ENCODE results near the gene MYRF.

MYRF gene

GRCh38 chr11:61771195-61771894 is 18.9 kb downstream of the MYRF start (continued):
- TF ChIP-seq ZBTB1 (tag by site-specific recombination; IDR thresholded peaks at IDR 0.05) (no peak), ZNF704 (tag by site-specific recombination; IDR thresholded peaks at IDR 0.05) (no peak), ZNF544 (tag by site-specific recombination; IDR thresholded peaks at IDR 0.05) (no peak)

- Histone ChIP-seq H3K36me3 (ENCODE audit: control insufficient read depth in 2 of 2, insufficient read depth in 1 of 2, low read length in 2 of 2) (no peaks in the 10 kb centered on the region), H3K4me3 (ENCODE audit: low read depth, low read length) (no peak overlapping the region), H3K9me3 (ENCODE audit: control insufficient read depth, insufficient read depth, low read depth, low read length) (no peaks in the 10 kb centered on the region), H3K4me1 (ENCODE audit: control insufficient read depth, insufficient read depth, low read length) (no peaks in the 10 kb centered on the region), H3K27ac (ENCODE audit: extremely low read depth, low read depth, low read length) (no peak overlapping the region)
- TF ChIP-seq ZNF785 (tag by site-specific recombination; IDR thresholded peaks at IDR 0.05) (no peak), EGR2 (tag by site-specific recombination; IDR thresholded peaks at IDR 0.05; ENCODE audit: low read depth) (0 out of 2 replicates have a peak, but pooled peaks have one; percentile 10)
- CTCF ChIA-PET, result interaction anchor here (1.3 kb wide), 1 partner anchor 25 kb away, joined by 3 read pairs; no protein-coding TSS in a partner anchor
- POLR2A ChIA-PET, result no interaction called here
Measured at GRCh38 chr11:61771985-61772455, 19.6 kb downstream of the MYRF start.

- H3K36me3 ChIP-seq (ENCODE audit: control insufficient read depth in 2 of 2, insufficient read depth in 1 of 2, low read length in 2 of 2), result peaks cover 0 to under 1% of the 10 kb centered on the region in 2 experiments; a peak in 1 of 3 replicates
Measured at GRCh38 chr11:61773356-61773755, 20.9 kb downstream of the MYRF start.

GRCh38 chr11:61773809-61774208 is 21.4 kb downstream of the MYRF start:
- Histone ChIP-seq H3K36me3 (ENCODE audit: control insufficient read depth in 2 of 2, insufficient read depth in 1 of 2, low read length in 2 of 2) (peaks cover 0 to 4% of the 10 kb centered on the region in 2 experiments; a peak in 1 of 3 replicates), H3K4me3 (ENCODE audit: low read depth, low read length) (no peak overlapping the region), H3K27ac (ENCODE audit: extremely low read depth, low read depth, low read length) (no peak overlapping the region), H3K9me3 (ENCODE audit: control insufficient read depth, insufficient read depth, low read depth, low read length) (no peaks in the 10 kb centered on the region), H3K4me1 (ENCODE audit: control insufficient read depth, insufficient read depth, low read length) (no peaks in the 10 kb centered on the region)
- no peak for TF ChIP-seq ZNF549 (tag by site-specific recombination; IDR thresholded peaks at IDR 0.05)
- ChIA-PET POLR2A (interaction anchor here (0.7 kb wide), 2 partner anchors 313 to 834 kb away, joined by 3 to 5 read pairs; no protein-coding TSS in a partner anchor), CTCF (interaction anchor here (0.6 to 1.9 kb wide), 2 partner anchors 24 to 844 kb away, joined by 3 to 6 read pairs; no protein-coding TSS in a partner anchor)

More at GRCh38 chr11:61773356-61773755, 20.9 kb downstream of the MYRF start:
- Histone ChIP-seq H3K4me3 (ENCODE audit: low read depth, low read length) (no peak overlapping the region), H3K4me1 (ENCODE audit: control insufficient read depth, insufficient read depth, low read length) (no peaks in the 10 kb centered on the region), H3K9me3 (ENCODE audit: control insufficient read depth, insufficient read depth, low read depth, low read length) (no peaks in the 10 kb centered on the region), H3K27ac (ENCODE audit: extremely low read depth, low read depth, low read length) (no peak overlapping the region)
- ChIA-PET CTCF (no interaction called here), POLR2A (no interaction called here)
- no peak for TF ChIP-seq ZNF146 (tag by site-specific recombination; IDR thresholded peaks at IDR 0.05)
- no peak for TF ChIP-seq ZNF677 (tag by site-specific recombination; IDR thresholded peaks at IDR 0.05)

- no peaks in the 10 kb centered on the region for H3K9me3 ChIP-seq (ENCODE audit: control insufficient read depth, insufficient read depth, low read depth, low read length)
- CTCF ChIA-PET, result interaction anchor here (0.6 to 2.0 kb wide), 3 partner anchors 14 to 844 kb away, joined by 3 to 11 read pairs (median 6); no protein-coding TSS in a partner anchor
- POLR2A ChIA-PET, result interaction anchor here (0.7 kb wide), 2 partner anchors 313 to 834 kb away, joined by 3 to 5 read pairs; no protein-coding TSS in a partner anchor
- no peak overlapping the region for H3K27ac ChIP-seq (ENCODE audit: extremely low read depth, low read depth, low read length)
- H3K4me1 ChIP-seq (ENCODE audit: control insufficient read depth, insufficient read depth, low read length), result no peaks in the 10 kb centered on the region
- H3K36me3 ChIP-seq (ENCODE audit: control insufficient read depth in 2 of 2, insufficient read depth in 1 of 2, low read length in 2 of 2), result peaks cover 0 to 4% of the 10 kb centered on the region in 2 experiments; a peak in 1 of 3 replicates
- no peak overlapping the region for H3K4me3 ChIP-seq (ENCODE audit: low read depth, low read length)
- no peak for TF ChIP-seq ZNF174 (tag by site-specific recombination; IDR thresholded peaks at IDR 0.05)
- peak; percentile 72 for TF ChIP-seq ZSCAN4 (tag by site-specific recombination; IDR thresholded peaks at IDR 0.05)
- no peak for TF ChIP-seq ZSCAN16 (tag by site-specific recombination; IDR thresholded peaks at IDR 0.05)
- TF ChIP-seq ZBTB8A (tag by site-specific recombination; IDR thresholded peaks at IDR 0.05), result 0 out of 2 replicates have a peak, but pooled peaks have one; percentile 25
- TF ChIP-seq WT1 (tag by site-specific recombination; IDR thresholded peaks at IDR 0.05), result peak; percentile 56; the same call in 1 of the 2 replicates
- TF ChIP-seq ZBTB17 (tag by site-specific recombination; IDR thresholded peaks at IDR 0.05), result no peak
- TF ChIP-seq KLF8 (tag by site-specific recombination; IDR thresholded peaks at IDR 0.05), result peak; percentile 45; the same call in 1 of the 2 replicates
- TF ChIP-seq TSHZ1 (tag by site-specific recombination; IDR thresholded peaks at IDR 0.05; ENCODE audit: borderline replicate concordance), result no peak
- TF ChIP-seq ZNF37A (tag by site-specific recombination; IDR thresholded peaks at IDR 0.05), result no peak
Measured at GRCh38 chr11:61774411-61774810, 22.0 kb downstream of the MYRF start.
